ENCODE measurements around the gene LTBP1. TPM values are rescaled to one million over a fixed set of nuclear protein-coding genes. Genes with fewer than 3 reads are reported as not detected.

LTBP1 gene
- total RNA-seq, 1 donor from 2014 or later = 3.9 TPM

GRCh38 chr2:33242845-33243244, 296.1 kb downstream of the LTBP1 start:
- H3K4me3 Mint-ChIP-seq (ENCODE audit: unreplicated experiment) = no peak overlapping the region
- H3K9me3 Mint-ChIP-seq (ENCODE audit: unreplicated experiment) = no peaks in the 10 kb centered on the region
- no peak for DNase-seq
- H3K36me3 Mint-ChIP-seq (ENCODE audit: unreplicated experiment) = no peaks in the 10 kb centered on the region
- H3K27me3 Mint-ChIP-seq (ENCODE audit: unreplicated experiment) = no peaks in the 10 kb centered on the region
- H3K4me1 Mint-ChIP-seq (ENCODE audit: low read depth, unreplicated experiment) = no peaks in the 10 kb centered on the region
- TF ChIP-seq, protein P1, sequence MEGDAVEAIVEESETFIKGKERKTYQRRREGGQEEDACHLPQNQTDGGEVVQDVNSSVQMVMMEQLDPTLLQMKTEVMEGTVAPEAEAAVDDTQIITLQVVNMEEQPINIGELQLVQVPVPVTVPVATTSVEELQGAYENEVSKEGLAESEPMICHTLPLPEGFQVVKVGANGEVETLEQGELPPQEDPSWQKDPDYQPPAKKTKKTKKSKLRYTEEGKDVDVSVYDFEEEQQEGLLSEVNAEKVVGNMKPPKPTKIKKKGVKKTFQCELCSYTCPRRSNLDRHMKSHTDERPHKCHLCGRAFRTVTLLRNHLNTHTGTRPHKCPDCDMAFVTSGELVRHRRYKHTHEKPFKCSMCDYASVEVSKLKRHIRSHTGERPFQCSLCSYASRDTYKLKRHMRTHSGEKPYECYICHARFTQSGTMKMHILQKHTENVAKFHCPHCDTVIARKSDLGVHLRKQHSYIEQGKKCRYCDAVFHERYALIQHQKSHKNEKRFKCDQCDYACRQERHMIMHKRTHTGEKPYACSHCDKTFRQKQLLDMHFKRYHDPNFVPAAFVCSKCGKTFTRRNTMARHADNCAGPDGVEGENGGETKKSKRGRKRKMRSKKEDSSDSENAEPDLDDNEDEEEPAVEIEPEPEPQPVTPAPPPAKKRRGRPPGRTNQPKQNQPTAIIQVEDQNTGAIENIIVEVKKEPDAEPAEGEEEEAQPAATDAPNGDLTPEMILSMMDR (IDR thresholded peaks at IDR 0.05; ENCODE audit: partially characterized antibody, unreplicated experiment) = no peak
- H3K27ac Mint-ChIP-seq (ENCODE audit: unreplicated experiment) = no peak overlapping the region

GRCh38 chr2:33246432-33246831, 299.7 kb downstream of the LTBP1 start:
- Mint-ChIP-seq H3K36me3 (ENCODE audit: unreplicated experiment) (no peaks in the 10 kb centered on the region), H3K27me3 (ENCODE audit: unreplicated experiment) (no peaks in the 10 kb centered on the region), H3K27ac (ENCODE audit: unreplicated experiment) (no peak overlapping the region), H3K4me1 (ENCODE audit: low read depth, unreplicated experiment) (no peaks in the 10 kb centered on the region), H3K4me3 (ENCODE audit: unreplicated experiment) (no peak overlapping the region), H3K9me3 (ENCODE audit: unreplicated experiment) (no peaks in the 10 kb centered on the region)
- TF ChIP-seq, protein P1 (IDR thresholded peaks at IDR 0.05; ENCODE audit: partially characterized antibody, unreplicated experiment) = no peak
- DNase-seq = no peak

- Mint-ChIP-seq H3K4me1 (ENCODE audit: low read depth, unreplicated experiment) (no peaks in the 10 kb centered on the region), H3K36me3 (ENCODE audit: unreplicated experiment) (no peaks in the 10 kb centered on the region), H3K27ac (ENCODE audit: unreplicated experiment) (no peak overlapping the region), H3K4me3 (ENCODE audit: unreplicated experiment) (no peak overlapping the region), H3K27me3 (ENCODE audit: unreplicated experiment) (no peaks in the 10 kb centered on the region), H3K9me3 (ENCODE audit: unreplicated experiment) (no peaks in the 10 kb centered on the region)
- TF ChIP-seq, protein P1 (IDR thresholded peaks at IDR 0.05; ENCODE audit: partially characterized antibody, unreplicated experiment) = no peak
- no peak for DNase-seq
Measured at GRCh38 chr2:33247365-33247764, 300.6 kb downstream of the LTBP1 start.

DNA sequence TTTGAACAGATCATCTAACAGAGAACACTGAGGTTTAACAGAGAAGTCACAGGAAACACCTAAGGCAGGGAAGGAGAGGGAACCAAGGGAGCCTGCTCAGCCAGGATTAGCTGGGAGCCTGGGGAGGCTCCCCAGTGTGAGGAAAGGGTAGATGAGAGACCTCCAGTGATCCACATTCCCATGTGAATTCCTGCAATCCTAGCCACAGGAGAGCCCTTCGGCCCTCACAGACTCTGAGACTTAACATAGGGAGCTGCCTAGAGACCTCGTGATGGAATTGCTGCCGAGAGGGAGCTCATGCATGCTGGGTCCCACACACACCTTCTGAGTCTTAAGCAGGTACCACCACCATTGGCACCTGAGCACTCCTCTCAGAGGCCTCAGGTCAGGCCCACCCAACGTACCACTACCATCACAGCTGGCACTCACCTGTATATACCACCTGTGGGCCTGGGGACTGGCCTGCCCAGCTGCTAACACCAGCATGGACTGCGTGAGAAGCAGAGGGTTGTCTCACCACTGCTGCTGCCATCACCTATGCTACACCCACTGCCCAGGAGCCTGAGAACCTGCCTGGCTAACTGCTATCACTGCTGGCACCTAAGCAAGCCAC, 303.8 kb downstream of the LTBP1 start:
- Mint-ChIP-seq H3K9me3 (ENCODE audit: unreplicated experiment) (no peaks in the 10 kb centered on the region), H3K4me3 (ENCODE audit: unreplicated experiment) (no peak overlapping the region), H3K4me1 (ENCODE audit: low read depth, unreplicated experiment) (no peaks in the 10 kb centered on the region), H3K36me3 (ENCODE audit: unreplicated experiment) (no peaks in the 10 kb centered on the region), H3K27me3 (ENCODE audit: unreplicated experiment) (no peaks in the 10 kb centered on the region), H3K27ac (ENCODE audit: unreplicated experiment) (no peak overlapping the region)
- no peak for DNase-seq
- TF ChIP-seq, protein P1 (IDR thresholded peaks at IDR 0.05; ENCODE audit: partially characterized antibody, unreplicated experiment) = no peak

DNA sequence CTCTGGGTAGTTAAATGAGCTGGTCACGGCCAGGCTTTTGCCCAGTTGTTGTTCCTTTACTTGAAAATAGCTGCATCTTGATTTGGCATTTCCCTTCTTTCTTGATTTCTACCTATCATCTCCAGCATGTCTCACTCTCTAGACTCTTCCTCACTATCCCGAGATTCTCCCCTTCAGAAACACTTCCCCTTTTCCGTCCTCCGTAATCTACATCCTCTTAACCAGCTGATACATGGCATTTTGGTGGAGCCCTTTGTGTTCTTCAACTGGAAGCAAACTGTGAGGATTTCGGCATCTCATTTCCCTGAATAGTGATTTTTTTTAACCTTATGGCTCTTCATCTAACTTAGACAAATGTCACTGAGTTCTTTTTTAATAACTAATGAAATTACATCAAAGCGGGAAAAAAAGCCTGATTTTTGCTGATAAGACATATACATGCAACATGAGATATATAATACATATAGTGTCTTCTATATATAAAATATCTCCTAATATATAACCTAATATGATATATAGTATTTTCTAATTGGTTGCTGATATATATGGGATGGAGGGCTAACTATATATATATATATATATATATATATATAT, 309.5 kb downstream of the LTBP1 start:
- no peak overlapping the region for H3K4me3 Mint-ChIP-seq (ENCODE audit: unreplicated experiment)
- TF ChIP-seq, protein P1 (IDR thresholded peaks at IDR 0.05; ENCODE audit: partially characterized antibody, unreplicated experiment) = no peak
- no peaks in the 10 kb centered on the region for H3K36me3 Mint-ChIP-seq (ENCODE audit: unreplicated experiment)
- H3K9me3 Mint-ChIP-seq (ENCODE audit: unreplicated experiment) = no peaks in the 10 kb centered on the region
- H3K27ac Mint-ChIP-seq (ENCODE audit: unreplicated experiment) = no peak overlapping the region
- H3K27me3 Mint-ChIP-seq (ENCODE audit: unreplicated experiment) = no peaks in the 10 kb centered on the region
- DNase-seq = no peak
- peaks cover 7% of the 10 kb centered on the region for H3K4me1 Mint-ChIP-seq (ENCODE audit: low read depth, unreplicated experiment)

Data from glutamatergic neuron (in vitro differentiated cells).